HepG2 (cell line): ENCODE data around the gene HILPDA. TPM values are rescaled to one million over a fixed set of nuclear protein-coding genes. Genes with fewer than 3 reads are reported as not detected.
"Not testable (repeated sequence)": the region's sequence is repeated elsewhere in the genome, so short reads cannot be mapped to it uniquely, and the experiment has no call there.

ENCODE experiments used
- BRD4 ChIP-seq: sonication (generic); formaldehyde crosslinking; IDR thresholded peaks from 2 replicates; pipeline ENCODE4 v1.4.0; 2020; ENCODE audit warnings: missing genetic modification reagents
- HOXA3 ChIP-seq: sonication (generic); formaldehyde crosslinking; IDR thresholded peaks from 2 replicates; pipeline ENCODE4 v1.5.0; 2020; ENCODE audit warnings: missing genetic modification reagents
- IKZF5 ChIP-seq: IDR thresholded peaks from 2 replicates; pipeline ENCODE4 v1.6.1; 2018; ENCODE audit warnings: missing genetic modification reagents, mild to moderate bottlenecking, missing compliant biosample characterization
- MYC ChIP-seq: sonication (generic); formaldehyde crosslinking; IDR thresholded peaks from 2 replicates; pipeline ENCODE4 v1.9.0; 2021; ENCODE audit warnings: missing genetic modification reagents, borderline replicate concordance
- ZNF362 ChIP-seq: sonication (generic); formaldehyde crosslinking; IDR thresholded peaks from 2 replicates; pipeline ENCODE4 v1.4.0; 2020; ENCODE audit warnings: missing genetic modification reagents, mild to moderate bottlenecking, borderline replicate concordance
- ZNF777 ChIP-seq: sonication (generic); formaldehyde crosslinking; IDR thresholded peaks from 2 replicates; pipeline ENCODE4 v1.4.0; 2020; ENCODE audit warnings: missing genetic modification reagents
- ZSCAN12 ChIP-seq: sonication (generic); formaldehyde crosslinking; IDR thresholded peaks from 2 replicates; pipeline ENCODE4 v1.9.0; 2021; ENCODE audit warnings: mild to moderate bottlenecking, missing genetic modification reagents
- polyA plus RNA-seq, 8 experiments: library from polyadenylated mRNA; depleted of rRNA in 3 of 8; stranded (reverse) in 7 of 8; unstranded in 1 of 8; fragments of >200 nt; fragmentation: Illumina TruSeq in 4 of 8; extraction: Trizol in 4 of 8; gene quantifications; 2 replicates each; pipeline versions ENCODE4 v1.2.1 to v1.2.3, GENCODE V29; 2011 to 2016; ENCODE audit warnings: low read depth in 4 of 8, missing spikeins in 1 of 8, mixed read lengths in 1 of 8; ENCODE audit not compliant: insufficient read depth in 1 of 8
- total RNA-seq, 5 experiments: library from RNA; depleted of rRNA; stranded (reverse); fragments of >200 nt; fragmentation: Illumina TruSeq; extraction: Trizol; gene quantifications; 2 replicates each; pipeline ENCODE4 v1.2.3, GENCODE V29; 2016; ENCODE audit warnings: low read depth in 1 of 5
- TF ChIP-seq, protein P1 (sequence below), 2 experiments: sonication (generic) in 1 of 2; formaldehyde crosslinking in 1 of 2; IDR thresholded peaks; 2 replicates each; pipeline versions ENCODE4 v1.4.0 to v1.6.1; 2016 to 2020; ENCODE audit warnings: borderline replicate concordance in 1 of 2, low read depth in 1 of 2, mild to moderate bottlenecking in 1 of 2, missing genetic modification reagents in 1 of 2
- TF ChIP-seq, protein P2 (sequence below): sonication (generic); formaldehyde crosslinking; IDR thresholded peaks from 2 replicates; pipeline ENCODE4 v1.5.1; 2020; ENCODE audit warnings: mild to moderate bottlenecking, moderate library complexity, missing genetic modification reagents
- TF ChIP-seq, protein P3 (sequence below): sonication (generic); formaldehyde crosslinking; IDR thresholded peaks from 2 replicates; pipeline ENCODE4 v1.8.1; 2023; ENCODE audit warnings: mild to moderate bottlenecking, inconsistent platforms, moderate library complexity, missing genetic modification reagents, borderline replicate concordance
- TF ChIP-seq, protein P4 (sequence below): sonication (generic); formaldehyde crosslinking; IDR thresholded peaks from 2 replicates; pipeline ENCODE4 v1.5.1; 2020; ENCODE audit warnings: mild to moderate bottlenecking, missing genetic modification reagents

HILPDA gene
- total and polyA plus RNA-seq, 2 of the 13 experiments (the other 11 are each of a cell fraction or from before 2014, with no cell fraction given), result 11.1 to 44.0 TPM

GRCh38 chr7:128476402-128477335 lies 21.0 kb downstream of the HILPDA start, which contains the start of gene METTL2B (continued):
- TF ChIP-seq ZNF362 (peak; percentile 33; the same call in 1 of the 2 replicates), HOXA3 (CRISPR knock-in tag) (peak; percentile 88), ZSCAN12 (CRISPR knock-in tag) (0 out of 2 replicates have a peak, but pooled peaks have one; percentile 66), BRD4 (CRISPR knock-in tag) (peak; percentile 87), ZNF777 (CRISPR knock-in tag) (peak; percentile 54), IKZF5 (peak; percentile 54; the same call in 1 of the 2 replicates), MYC (CRISPR knock-in tag) (peak; percentile 81)
- TF ChIP-seq, protein P1, sequence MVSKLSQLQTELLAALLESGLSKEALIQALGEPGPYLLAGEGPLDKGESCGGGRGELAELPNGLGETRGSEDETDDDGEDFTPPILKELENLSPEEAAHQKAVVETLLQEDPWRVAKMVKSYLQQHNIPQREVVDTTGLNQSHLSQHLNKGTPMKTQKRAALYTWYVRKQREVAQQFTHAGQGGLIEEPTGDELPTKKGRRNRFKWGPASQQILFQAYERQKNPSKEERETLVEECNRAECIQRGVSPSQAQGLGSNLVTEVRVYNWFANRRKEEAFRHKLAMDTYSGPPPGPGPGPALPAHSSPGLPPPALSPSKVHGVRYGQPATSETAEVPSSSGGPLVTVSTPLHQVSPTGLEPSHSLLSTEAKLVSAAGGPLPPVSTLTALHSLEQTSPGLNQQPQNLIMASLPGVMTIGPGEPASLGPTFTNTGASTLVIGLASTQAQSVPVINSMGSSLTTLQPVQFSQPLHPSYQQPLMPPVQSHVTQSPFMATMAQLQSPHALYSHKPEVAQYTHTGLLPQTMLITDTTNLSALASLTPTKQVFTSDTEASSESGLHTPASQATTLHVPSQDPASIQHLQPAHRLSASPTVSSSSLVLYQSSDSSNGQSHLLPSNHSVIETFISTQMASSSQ (IDR thresholded peaks at IDR 0.05; ENCODE audit: low read depth), result not testable (repeated sequence)
- TF ChIP-seq, protein P1 (CRISPR knock-in tag; IDR thresholded peaks at IDR 0.05; ENCODE audit: borderline replicate concordance), result peak; percentile 29; the same call in 1 of the 2 replicates
- TF ChIP-seq, protein P2, sequence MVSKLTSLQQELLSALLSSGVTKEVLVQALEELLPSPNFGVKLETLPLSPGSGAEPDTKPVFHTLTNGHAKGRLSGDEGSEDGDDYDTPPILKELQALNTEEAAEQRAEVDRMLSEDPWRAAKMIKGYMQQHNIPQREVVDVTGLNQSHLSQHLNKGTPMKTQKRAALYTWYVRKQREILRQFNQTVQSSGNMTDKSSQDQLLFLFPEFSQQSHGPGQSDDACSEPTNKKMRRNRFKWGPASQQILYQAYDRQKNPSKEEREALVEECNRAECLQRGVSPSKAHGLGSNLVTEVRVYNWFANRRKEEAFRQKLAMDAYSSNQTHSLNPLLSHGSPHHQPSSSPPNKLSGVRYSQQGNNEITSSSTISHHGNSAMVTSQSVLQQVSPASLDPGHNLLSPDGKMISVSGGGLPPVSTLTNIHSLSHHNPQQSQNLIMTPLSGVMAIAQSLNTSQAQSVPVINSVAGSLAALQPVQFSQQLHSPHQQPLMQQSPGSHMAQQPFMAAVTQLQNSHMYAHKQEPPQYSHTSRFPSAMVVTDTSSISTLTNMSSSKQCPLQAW (CRISPR knock-in tag), result peak; percentile 77; the same call in 1 of the 2 replicates
- TF ChIP-seq, protein P3, sequence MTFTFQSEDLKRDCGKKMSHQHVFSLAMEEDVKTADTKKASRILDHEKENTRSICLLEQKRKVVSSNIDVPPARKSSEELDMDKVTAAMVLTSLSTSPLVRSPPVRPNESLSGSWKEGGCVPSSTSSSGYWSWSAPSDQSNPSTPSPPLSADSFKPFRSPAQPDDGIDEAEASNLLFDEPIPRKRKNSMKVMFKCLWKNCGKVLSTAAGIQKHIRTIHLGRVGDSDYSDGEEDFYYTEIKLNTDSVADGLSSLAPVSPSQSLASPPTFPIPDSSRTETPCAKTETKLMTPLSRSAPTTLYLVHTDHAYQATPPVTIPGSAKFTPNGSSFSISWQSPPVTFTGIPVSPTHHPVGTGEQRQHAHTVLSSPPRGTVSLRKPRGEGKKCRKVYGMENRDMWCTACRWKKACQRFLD, result peak; percentile 86; the same call in 1 of the 2 replicates
- TF ChIP-seq, protein P4, sequence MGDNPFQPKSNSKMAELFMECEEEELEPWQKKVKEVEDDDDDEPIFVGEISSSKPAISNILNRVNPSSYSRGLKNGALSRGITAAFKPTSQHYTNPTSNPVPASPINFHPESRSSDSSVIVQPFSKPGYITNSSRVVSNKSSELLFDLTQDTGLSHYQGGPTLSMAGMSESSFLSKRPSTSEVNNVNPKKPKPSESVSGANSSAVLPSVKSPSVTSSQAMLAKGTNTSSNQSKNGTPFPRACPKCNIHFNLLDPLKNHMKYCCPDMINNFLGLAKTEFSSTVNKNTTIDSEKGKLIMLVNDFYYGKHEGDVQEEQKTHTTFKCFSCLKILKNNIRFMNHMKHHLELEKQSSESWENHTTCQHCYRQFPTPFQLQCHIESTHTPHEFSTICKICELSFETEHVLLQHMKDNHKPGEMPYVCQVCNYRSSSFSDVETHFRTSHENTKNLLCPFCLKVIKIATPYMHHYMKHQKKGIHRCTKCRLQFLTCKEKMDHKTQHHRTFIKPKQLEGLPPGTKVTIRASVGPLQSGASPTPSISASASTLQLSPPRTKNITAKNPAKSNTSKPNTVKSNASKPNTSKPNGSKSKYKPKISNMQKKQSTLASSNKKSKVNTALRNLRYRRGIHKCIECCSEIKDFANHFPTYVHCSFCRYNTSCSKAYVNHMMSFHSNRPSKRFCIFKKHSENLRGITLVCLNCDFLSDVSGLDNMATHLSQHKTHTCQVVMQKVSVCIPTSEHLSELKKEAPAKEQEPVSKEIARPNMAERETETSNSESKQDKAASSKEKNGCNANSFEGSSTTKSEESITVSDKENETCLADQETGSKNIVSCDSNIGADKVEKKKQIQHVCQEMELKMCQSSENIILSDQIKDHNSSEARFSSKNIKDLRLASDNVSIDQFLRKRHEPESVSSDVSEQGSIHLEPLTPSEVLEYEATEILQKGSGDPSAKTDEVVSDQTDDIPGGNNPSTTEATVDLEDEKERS (CRISPR knock-in tag), result peak; percentile 81
